ENCODE results near the gene ASTL.

DNA sequence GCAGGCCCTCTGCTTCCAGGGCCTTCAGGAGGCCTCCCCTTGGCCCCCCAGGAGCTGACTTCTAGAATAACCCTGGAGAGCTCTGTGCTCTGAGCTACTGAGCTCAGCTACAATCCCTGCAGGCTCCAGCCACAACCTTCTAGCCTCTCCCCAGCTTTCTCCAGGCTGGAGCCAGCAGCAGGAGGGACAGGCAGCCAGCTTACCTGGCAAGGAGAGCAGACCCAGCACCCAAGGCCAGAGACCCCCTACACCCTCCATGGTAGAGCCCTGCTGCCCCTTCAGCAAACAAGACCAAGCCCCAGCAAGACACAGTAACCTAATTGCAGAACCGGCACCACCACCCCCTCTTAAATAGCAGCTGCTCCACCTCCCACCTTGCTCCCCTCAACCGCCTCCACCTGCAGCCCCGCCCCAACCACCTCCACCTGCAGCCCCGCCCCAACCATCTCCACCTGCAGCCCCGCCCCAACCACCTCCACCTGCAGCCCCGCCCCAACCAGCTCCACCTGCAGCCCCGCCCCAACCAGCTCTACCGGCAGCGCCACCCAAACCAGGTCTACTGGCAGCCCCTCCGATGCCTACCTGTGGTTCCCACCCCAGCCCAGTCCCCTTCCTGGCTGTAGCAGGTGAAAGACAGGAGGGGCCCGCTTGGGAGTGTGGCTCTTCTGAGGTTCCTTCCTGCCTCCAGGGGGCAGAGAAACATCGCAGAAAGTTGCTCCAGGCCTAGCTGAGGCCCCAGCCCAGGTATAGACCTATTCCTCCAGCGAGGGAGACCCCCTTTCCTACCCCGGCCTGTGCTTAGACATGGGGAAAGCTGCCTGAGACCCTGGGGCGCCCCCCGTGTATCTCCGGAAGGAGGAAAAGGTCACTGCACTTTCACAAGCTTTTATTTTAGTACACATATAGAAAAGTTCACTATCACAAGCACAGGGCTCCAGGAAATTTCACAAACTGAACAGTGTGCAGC is at the start of gene ASTL:
- TF ChIP-seq, protein P1, sequence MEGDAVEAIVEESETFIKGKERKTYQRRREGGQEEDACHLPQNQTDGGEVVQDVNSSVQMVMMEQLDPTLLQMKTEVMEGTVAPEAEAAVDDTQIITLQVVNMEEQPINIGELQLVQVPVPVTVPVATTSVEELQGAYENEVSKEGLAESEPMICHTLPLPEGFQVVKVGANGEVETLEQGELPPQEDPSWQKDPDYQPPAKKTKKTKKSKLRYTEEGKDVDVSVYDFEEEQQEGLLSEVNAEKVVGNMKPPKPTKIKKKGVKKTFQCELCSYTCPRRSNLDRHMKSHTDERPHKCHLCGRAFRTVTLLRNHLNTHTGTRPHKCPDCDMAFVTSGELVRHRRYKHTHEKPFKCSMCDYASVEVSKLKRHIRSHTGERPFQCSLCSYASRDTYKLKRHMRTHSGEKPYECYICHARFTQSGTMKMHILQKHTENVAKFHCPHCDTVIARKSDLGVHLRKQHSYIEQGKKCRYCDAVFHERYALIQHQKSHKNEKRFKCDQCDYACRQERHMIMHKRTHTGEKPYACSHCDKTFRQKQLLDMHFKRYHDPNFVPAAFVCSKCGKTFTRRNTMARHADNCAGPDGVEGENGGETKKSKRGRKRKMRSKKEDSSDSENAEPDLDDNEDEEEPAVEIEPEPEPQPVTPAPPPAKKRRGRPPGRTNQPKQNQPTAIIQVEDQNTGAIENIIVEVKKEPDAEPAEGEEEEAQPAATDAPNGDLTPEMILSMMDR (conservative IDR thresholded peaks at IDR 0.05) = no peak; the same call in 1 of the 2 replicates
- no peak for TF ChIP-seq ZFX (IDR thresholded peaks at IDR 0.05)
